ENCODE measurements around the gene BST1.

BST1 gene

DNA sequence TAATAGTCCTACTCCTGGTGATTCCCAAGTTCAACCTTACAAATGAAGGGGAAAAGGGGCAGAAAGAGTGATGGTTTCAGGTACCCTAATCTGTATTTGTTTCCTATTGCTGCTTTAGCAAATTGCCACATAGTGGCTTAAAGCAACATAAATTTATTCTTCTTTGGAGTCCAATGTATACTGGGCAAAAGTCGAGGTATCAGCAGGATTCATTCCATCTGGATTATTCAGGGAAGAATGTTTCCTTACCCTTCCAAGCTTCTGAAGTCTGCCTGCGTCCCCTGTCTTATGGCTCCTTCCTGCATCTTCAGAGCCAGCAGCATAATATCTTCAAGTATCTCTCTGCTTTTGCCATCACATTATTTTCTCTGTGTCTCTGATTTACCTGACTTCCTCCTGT, 10.3 kb upstream of the BST1 start:
- Histone ChIP-seq H4K5ac (ENCODE audit: low read length) (no peak overlapping the region), H2BK15ac (replicated peaks; ENCODE audit: low read depth) (no peak overlapping the region), H3K79me2 (ENCODE audit: control insufficient read depth, insufficient read depth, low read length) (no peaks in the 10 kb centered on the region), H3K18ac (ENCODE audit: low read length) (peak overlapping the region; percentile 12), H3K23ac (ENCODE audit: low read length) (no peak overlapping the region), H2BK5ac (ENCODE audit: low read length) (no peak overlapping the region), H3K4me1 (ENCODE audit: control insufficient read depth, low read depth, low read length) (peaks cover 4% of the 10 kb centered on the region), H2AK5ac (ENCODE audit: low read length) (no peak overlapping the region), H3K9ac (ENCODE audit: low read length) (no peak overlapping the region), H3K4me2 (ENCODE audit: low read length) (no peak overlapping the region), H3K56ac (ENCODE audit: low read length) (no peak overlapping the region), H3K27me3 (ENCODE audit: insufficient read depth, low read length, poor library complexity) (no peaks in the 10 kb centered on the region), H2BK120ac (ENCODE audit: low read depth, low read length) (no peak overlapping the region), H3K27ac (ENCODE audit: low read depth, low read length) (no peak overlapping the region), H3K4me3 (ENCODE audit: low read length) (no peak overlapping the region), H4K8ac (ENCODE audit: low read depth, low read length) (no peak overlapping the region), H3K79me1 (ENCODE audit: low read length) (no peaks in the 10 kb centered on the region), H3K36me3 (ENCODE audit: control insufficient read depth, insufficient read depth, low read length) (no peaks in the 10 kb centered on the region), H3K4ac (ENCODE audit: low read depth, low read length) (no peak overlapping the region)
- no CpG with 5 or more reads among the region's 2 CpGs for WGBS (ENCODE audit: extremely low coverage, insufficient coverage, low lambda C conversion rate)
- DNase-seq = no peak

DNA sequence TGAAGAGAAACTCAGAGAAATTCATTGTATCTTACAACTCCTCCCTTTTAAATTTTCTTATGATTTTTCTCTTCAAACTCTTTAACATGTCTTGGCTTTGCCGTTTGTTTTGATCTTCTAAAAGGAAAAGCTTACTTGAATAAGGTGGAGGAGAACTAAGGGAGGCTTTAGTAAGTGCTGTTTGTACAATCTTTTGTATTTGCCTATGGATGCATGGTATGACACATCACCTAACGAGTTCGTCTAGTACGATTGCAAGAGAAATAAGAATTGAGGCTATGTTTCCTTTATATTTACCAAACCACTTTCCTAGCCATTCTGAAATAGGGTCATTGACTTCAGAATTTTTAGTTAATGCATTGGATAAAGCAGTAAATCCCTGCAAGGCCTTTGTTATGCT, 8.4 kb upstream of the BST1 start:
- Histone ChIP-seq H3K56ac (ENCODE audit: low read length) (no peak overlapping the region), H3K4me1 (ENCODE audit: control insufficient read depth, low read depth, low read length) (peaks cover 4% of the 10 kb centered on the region), H3K79me1 (ENCODE audit: low read length) (no peaks in the 10 kb centered on the region), H3K4me3 (ENCODE audit: low read length) (no peak overlapping the region), H4K8ac (ENCODE audit: low read depth, low read length) (no peak overlapping the region), H2BK15ac (replicated peaks; ENCODE audit: low read depth) (no peak overlapping the region), H3K4ac (ENCODE audit: low read depth, low read length) (no peak overlapping the region), H4K5ac (ENCODE audit: low read length) (no peak overlapping the region), H3K23ac (ENCODE audit: low read length) (no peak overlapping the region), H3K79me2 (ENCODE audit: control insufficient read depth, insufficient read depth, low read length) (no peaks in the 10 kb centered on the region), H3K4me2 (ENCODE audit: low read length) (no peak overlapping the region), H2BK120ac (ENCODE audit: low read depth, low read length) (no peak overlapping the region), H3K9ac (ENCODE audit: low read length) (no peak overlapping the region), H3K18ac (ENCODE audit: low read length) (no peak overlapping the region), H2AK5ac (ENCODE audit: low read length) (no peak overlapping the region), H2BK5ac (ENCODE audit: low read length) (no peak overlapping the region), H3K36me3 (ENCODE audit: control insufficient read depth, insufficient read depth, low read length) (no peaks in the 10 kb centered on the region), H3K27me3 (ENCODE audit: insufficient read depth, low read length, poor library complexity) (no peaks in the 10 kb centered on the region), H3K27ac (ENCODE audit: low read depth, low read length) (no peak overlapping the region)
- no CpG with 5 or more reads among the region's 4 CpGs for WGBS (ENCODE audit: extremely low coverage, insufficient coverage, low lambda C conversion rate)
- DNase-seq = no peak

DNA sequence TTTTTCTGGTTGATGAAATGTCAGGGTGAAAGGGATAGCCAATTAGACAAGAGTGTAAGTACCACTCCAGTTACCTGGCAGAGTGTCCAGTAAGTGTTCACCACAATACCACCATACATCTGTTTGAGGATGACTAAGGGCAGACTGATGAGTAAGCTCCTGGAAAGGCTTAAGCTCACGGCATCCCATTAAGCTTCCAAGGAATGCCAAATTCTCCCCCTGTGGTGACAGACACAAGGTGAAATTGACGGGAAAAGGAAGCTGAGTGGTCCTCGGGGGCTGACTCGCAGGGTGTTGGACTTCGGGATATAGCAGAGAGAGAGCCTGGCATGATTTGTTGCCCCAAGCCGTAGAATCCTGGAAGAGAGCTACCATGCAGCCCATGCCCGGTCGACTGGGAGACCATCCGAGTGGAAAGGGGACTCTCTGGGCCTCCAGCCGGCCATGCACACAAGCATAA, 7.6 kb upstream of the BST1 start:
- H2BK120ac ChIP-seq (ENCODE audit: low read depth, low read length) = no peak overlapping the region
- WGBS (ENCODE audit: extremely low coverage, insufficient coverage, low lambda C conversion rate) = no CpG with 5 or more reads among the region's 10 CpGs
- no peak overlapping the region for H3K56ac ChIP-seq (ENCODE audit: low read length)
- no peak overlapping the region for H3K4me3 ChIP-seq (ENCODE audit: low read length)
- no peak overlapping the region for H3K4ac ChIP-seq (ENCODE audit: low read depth, low read length)
- H3K27ac ChIP-seq (ENCODE audit: low read depth, low read length) = peak overlapping the region; percentile 40
- H3K18ac ChIP-seq (ENCODE audit: low read length) = peak overlapping the region; percentile 25
- no peaks in the 10 kb centered on the region for H3K79me1 ChIP-seq (ENCODE audit: low read length)
- H3K27me3 ChIP-seq (ENCODE audit: insufficient read depth, low read length, poor library complexity) = no peaks in the 10 kb centered on the region
- no peaks in the 10 kb centered on the region for H3K36me3 ChIP-seq (ENCODE audit: control insufficient read depth, insufficient read depth, low read length)
- H2AK5ac ChIP-seq (ENCODE audit: low read length) = no peak overlapping the region
- no peak overlapping the region for H4K5ac ChIP-seq (ENCODE audit: low read length)
- H3K23ac ChIP-seq (ENCODE audit: low read length) = no peak overlapping the region
- H3K79me2 ChIP-seq (ENCODE audit: control insufficient read depth, insufficient read depth, low read length) = no peaks in the 10 kb centered on the region
- peaks cover 4% of the 10 kb centered on the region for H3K4me1 ChIP-seq (ENCODE audit: control insufficient read depth, low read depth, low read length)
- H2BK5ac ChIP-seq (ENCODE audit: low read length) = no peak overlapping the region
- no peak overlapping the region for H3K4me2 ChIP-seq (ENCODE audit: low read length)
- peak; percentile 94 for DNase-seq
- H3K9ac ChIP-seq (ENCODE audit: low read length) = no peak overlapping the region
- H4K8ac ChIP-seq (ENCODE audit: low read depth, low read length) = no peak overlapping the region
- H2BK15ac ChIP-seq (replicated peaks; ENCODE audit: low read depth) = no peak overlapping the region

- Histone ChIP-seq H3K27ac (ENCODE audit: low read depth, low read length) (peak overlapping the region; percentile 40), H3K4me2 (ENCODE audit: low read length) (no peak overlapping the region), H2BK120ac (ENCODE audit: low read depth, low read length) (no peak overlapping the region), H3K9ac (ENCODE audit: low read length) (no peak overlapping the region), H3K4ac (ENCODE audit: low read depth, low read length) (no peak overlapping the region), H3K27me3 (ENCODE audit: insufficient read depth, low read length, poor library complexity) (no peaks in the 10 kb centered on the region), H3K4me1 (ENCODE audit: control insufficient read depth, low read depth, low read length) (peaks cover 2% of the 10 kb centered on the region), H3K4me3 (ENCODE audit: low read length) (no peak overlapping the region), H4K8ac (ENCODE audit: low read depth, low read length) (no peak overlapping the region), H3K79me1 (ENCODE audit: low read length) (no peaks in the 10 kb centered on the region), H3K79me2 (ENCODE audit: control insufficient read depth, insufficient read depth, low read length) (no peaks in the 10 kb centered on the region), H2BK15ac (replicated peaks; ENCODE audit: low read depth) (no peak overlapping the region), H3K18ac (ENCODE audit: low read length) (peak overlapping the region; percentile 25), H3K56ac (ENCODE audit: low read length) (no peak overlapping the region), H4K5ac (ENCODE audit: low read length) (no peak overlapping the region), H3K36me3 (ENCODE audit: control insufficient read depth, insufficient read depth, low read length) (no peaks in the 10 kb centered on the region), H2AK5ac (ENCODE audit: low read length) (no peak overlapping the region), H2BK5ac (ENCODE audit: low read length) (no peak overlapping the region), H3K23ac (ENCODE audit: low read length) (no peak overlapping the region)
- DNase-seq = no peak
- no CpG with 5 or more reads among the region's 3 CpGs for WGBS (ENCODE audit: extremely low coverage, insufficient coverage, low lambda C conversion rate)
Measured at GRCh38 chr4:15695729-15696128, 7.1 kb upstream of the BST1 start.

DNA sequence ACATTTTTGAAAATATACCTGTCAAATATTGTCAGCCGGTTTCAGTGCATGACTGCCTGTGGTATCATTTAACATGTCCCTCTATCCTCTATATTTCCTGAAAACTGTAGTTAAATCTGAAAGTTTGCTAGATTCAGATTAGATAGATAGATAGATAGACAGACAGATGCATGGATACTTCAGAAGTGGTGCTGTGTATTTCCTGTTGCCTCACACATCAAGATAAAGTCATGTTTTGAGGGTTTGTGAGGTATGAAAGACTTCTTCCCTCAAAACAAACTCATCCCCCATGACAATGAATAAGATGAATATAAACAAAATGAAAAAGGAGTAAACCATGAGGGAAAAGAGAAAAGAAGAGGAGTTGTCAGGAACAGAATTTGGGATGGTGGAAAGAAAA, 6.0 kb upstream of the BST1 start:
- DNase-seq = no peak
- no peak overlapping the region for H3K27ac ChIP-seq (ENCODE audit: low read depth, low read length)
- H3K23ac ChIP-seq (ENCODE audit: low read length) = no peak overlapping the region
- H4K5ac ChIP-seq (ENCODE audit: low read length) = no peak overlapping the region
- H4K8ac ChIP-seq (ENCODE audit: low read depth, low read length) = no peak overlapping the region
- H3K56ac ChIP-seq (ENCODE audit: low read length) = no peak overlapping the region
- no CpG with 5 or more reads among the region's 1 CpG for WGBS (ENCODE audit: extremely low coverage, insufficient coverage, low lambda C conversion rate)
- H3K36me3 ChIP-seq (ENCODE audit: control insufficient read depth, insufficient read depth, low read length) = no peaks in the 10 kb centered on the region
- no peaks in the 10 kb centered on the region for H3K79me1 ChIP-seq (ENCODE audit: low read length)
- H3K4me2 ChIP-seq (ENCODE audit: low read length) = no peak overlapping the region
- no peak overlapping the region for H3K18ac ChIP-seq (ENCODE audit: low read length)
- no peaks in the 10 kb centered on the region for H3K27me3 ChIP-seq (ENCODE audit: insufficient read depth, low read length, poor library complexity)
- no peak overlapping the region for H3K4me3 ChIP-seq (ENCODE audit: low read length)
- no peak overlapping the region for H2AK5ac ChIP-seq (ENCODE audit: low read length)
- no peak overlapping the region for H2BK5ac ChIP-seq (ENCODE audit: low read length)
- no peak overlapping the region for H3K9ac ChIP-seq (ENCODE audit: low read length)
- no peak overlapping the region for H2BK120ac ChIP-seq (ENCODE audit: low read depth, low read length)
- no peaks in the 10 kb centered on the region for H3K4me1 ChIP-seq (ENCODE audit: control insufficient read depth, low read depth, low read length)
- H3K79me2 ChIP-seq (ENCODE audit: control insufficient read depth, insufficient read depth, low read length) = no peaks in the 10 kb centered on the region
- no peak overlapping the region for H2BK15ac ChIP-seq (replicated peaks; ENCODE audit: low read depth)
- H3K4ac ChIP-seq (ENCODE audit: low read depth, low read length) = no peak overlapping the region

DNA sequence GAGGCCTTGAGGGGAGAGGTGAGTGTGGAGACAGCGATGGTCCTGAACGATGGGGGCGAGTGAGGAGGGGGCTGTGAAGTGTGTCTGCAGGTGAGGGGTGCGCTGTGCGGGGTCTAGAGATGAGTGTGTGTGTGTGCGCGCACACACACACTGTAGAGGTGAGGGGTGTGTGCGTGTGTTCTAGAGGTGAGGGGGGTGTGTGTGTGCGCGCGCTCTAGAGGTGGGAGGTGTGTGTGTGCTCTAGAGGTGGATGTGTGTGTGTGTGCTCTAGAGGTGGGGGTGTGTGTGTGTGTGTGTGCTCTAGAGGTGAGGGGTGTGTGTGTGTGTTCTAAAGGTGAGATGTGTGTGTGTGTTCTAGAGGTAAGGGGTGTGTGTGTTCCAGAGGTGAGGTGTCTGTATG, 574 bp downstream of the BST1 start:
- no CpG with 5 or more reads among the region's 11 CpGs for WGBS (ENCODE audit: extremely low coverage, insufficient coverage, low lambda C conversion rate)

More for the DNA sequence above, 574 bp downstream of the BST1 start:
- Histone ChIP-seq H4K5ac (ENCODE audit: low read length) (no peak overlapping the region), H2BK15ac (replicated peaks; ENCODE audit: low read depth) (no peak overlapping the region), H3K23ac (ENCODE audit: low read length) (no peak overlapping the region), H2AK5ac (ENCODE audit: low read length) (no peak overlapping the region), H3K9ac (ENCODE audit: low read length) (no peak overlapping the region), H3K4me2 (ENCODE audit: low read length) (no peak overlapping the region), H3K36me3 (ENCODE audit: control insufficient read depth, insufficient read depth, low read length) (no peaks in the 10 kb centered on the region), H3K79me2 (ENCODE audit: control insufficient read depth, insufficient read depth, low read length) (no peaks in the 10 kb centered on the region), H3K4ac (ENCODE audit: low read depth, low read length) (no peak overlapping the region), H3K27ac (ENCODE audit: low read depth, low read length) (no peak overlapping the region), H3K4me1 (ENCODE audit: control insufficient read depth, low read depth, low read length) (no peaks in the 10 kb centered on the region), H3K79me1 (ENCODE audit: low read length) (no peaks in the 10 kb centered on the region), H3K27me3 (ENCODE audit: insufficient read depth, low read length, poor library complexity) (no peaks in the 10 kb centered on the region), H3K56ac (ENCODE audit: low read length) (no peak overlapping the region), H3K18ac (ENCODE audit: low read length) (no peak overlapping the region), H3K4me3 (ENCODE audit: low read length) (no peak overlapping the region), H2BK120ac (ENCODE audit: low read depth, low read length) (no peak overlapping the region), H2BK5ac (ENCODE audit: low read length) (no peak overlapping the region), H4K8ac (ENCODE audit: low read depth, low read length) (no peak overlapping the region)
- DNase-seq = no peak

Measured in mesendoderm (in vitro differentiated cells).